Measurements from ENCODE around the gene ARHGEF3.
"Not testable (repeated sequence)": the region's sequence is repeated elsewhere in the genome, so short reads cannot be mapped to it uniquely, and the experiment has no call there.

The ARHGEF3 gene

GRCh38 chr3:56700151-56700550 is 101.6 kb downstream of the ARHGEF3 start:
- Histone ChIP-seq H3K4me3 (ENCODE audit: low read length in 2 of 2) (no peak overlapping the region), H4K8ac (ENCODE audit: low read depth, low read length) (no peak overlapping the region), H3K36me3 (replicated peaks in 1 of 2; ENCODE audit: control insufficient read depth in 2 of 2, insufficient read depth in 2 of 2, low read length in 2 of 2) (no peaks in the 10 kb centered on the region), H2BK5ac (ENCODE audit: low read length) (no peak overlapping the region), H2AFZ (ENCODE audit: low read length) (no peak overlapping the region), H4K91ac (ENCODE audit: low read depth, low read length, poor library complexity) (no peak overlapping the region), H2AK5ac (ENCODE audit: low read depth, low read length) (no peak overlapping the region), H3K9ac (ENCODE audit: low read depth, low read length, poor library complexity) (no peak overlapping the region), H3K4me2 (ENCODE audit: insufficient read depth, low read length, poor library complexity, severe bottlenecking) (no peak overlapping the region), H2BK120ac (ENCODE audit: low read depth, low read length) (no peak overlapping the region), H3K4ac (ENCODE audit: low read length) (no peak overlapping the region), H2BK15ac (ENCODE audit: low read length) (no peak overlapping the region), H2BK12ac (ENCODE audit: low read length) (no peak overlapping the region), H3K23ac (ENCODE audit: low read depth, low read length, poor library complexity) (no peak overlapping the region), H3K27me3 (ENCODE audit: control insufficient read depth in 3 of 3, insufficient read depth in 3 of 3, low read depth in 1 of 3, low read length in 3 of 3) (peaks cover 0 to 3% (median 0%) of the 10 kb centered on the region in 3 experiments), H3K27ac (replicated peaks; ENCODE audit: low read length) (no peak overlapping the region), H3K79me1 (ENCODE audit: low read depth, low read length) (no peaks in the 10 kb centered on the region), H3K9me3 (replicated peaks in 1 of 2; ENCODE audit: control insufficient read depth in 2 of 2, insufficient read depth in 1 of 2, low read depth in 1 of 2, low read length in 2 of 2) (no peaks in the 10 kb centered on the region), H3K14ac (ENCODE audit: low read length) (no peak overlapping the region), H3K4me1 (ENCODE audit: control insufficient read depth in 2 of 2, insufficient read depth in 1 of 2, low read depth in 1 of 2, low read length in 2 of 2) (no peaks in the 10 kb centered on the region), H3K18ac (ENCODE audit: low read length) (no peak overlapping the region)
- no peak for DNase-seq (ENCODE audit: low spot score)
- WGBS, 2 donors (ENCODE audit: extremely low coverage in 2 of 2, insufficient read length in 2 of 2, insufficient replicate concordance in 1 of 2) = no CpG with 5 or more reads among the region's 4 CpGs

- H3K36me3 ChIP-seq (replicated peaks in 1 of 2; ENCODE audit: control insufficient read depth in 2 of 2, insufficient read depth in 2 of 2, low read length in 2 of 2) = no peaks in the 10 kb centered on the region
- H3K9me3 ChIP-seq (replicated peaks in 1 of 2; ENCODE audit: control insufficient read depth in 2 of 2, insufficient read depth in 1 of 2, low read depth in 1 of 2, low read length in 2 of 2) = no peaks in the 10 kb centered on the region
- H2BK15ac ChIP-seq (ENCODE audit: low read length) = no peak overlapping the region
- no peak overlapping the region for H3K4me2 ChIP-seq (ENCODE audit: insufficient read depth, low read length, poor library complexity, severe bottlenecking)
- H2BK5ac ChIP-seq (ENCODE audit: low read length) = no peak overlapping the region
- no peak for DNase-seq (ENCODE audit: low spot score)
- no peak overlapping the region for H4K91ac ChIP-seq (ENCODE audit: low read depth, low read length, poor library complexity)
- no peak overlapping the region for H3K4ac ChIP-seq (ENCODE audit: low read length)
- H4K8ac ChIP-seq (ENCODE audit: low read depth, low read length) = no peak overlapping the region
- no CpG with 5 or more reads among the region's 4 CpGs for WGBS, 2 donors (ENCODE audit: extremely low coverage in 2 of 2, insufficient read length in 2 of 2, insufficient replicate concordance in 1 of 2)
- H3K4me1 ChIP-seq (ENCODE audit: control insufficient read depth in 2 of 2, insufficient read depth in 1 of 2, low read depth in 1 of 2, low read length in 2 of 2) = no peaks in the 10 kb centered on the region
- no peak overlapping the region for H3K23ac ChIP-seq (ENCODE audit: low read depth, low read length, poor library complexity)
- H3K4me3 ChIP-seq (ENCODE audit: low read length in 2 of 2) = no peak overlapping the region
- no peaks in the 10 kb centered on the region for H3K79me1 ChIP-seq (ENCODE audit: low read depth, low read length)
- no peak overlapping the region for H2BK120ac ChIP-seq (ENCODE audit: low read depth, low read length)
- peaks cover 0 to 3% (median 0%) of the 10 kb centered on the region in 3 experiments for H3K27me3 ChIP-seq (ENCODE audit: control insufficient read depth in 3 of 3, insufficient read depth in 3 of 3, low read depth in 1 of 3, low read length in 3 of 3)
- no peak overlapping the region for H3K18ac ChIP-seq (ENCODE audit: low read length)
- no peak overlapping the region for H3K14ac ChIP-seq (ENCODE audit: low read length)
- no peak overlapping the region for H2AK5ac ChIP-seq (ENCODE audit: low read depth, low read length)
- no peak overlapping the region for H2BK12ac ChIP-seq (ENCODE audit: low read length)
- H3K27ac ChIP-seq (replicated peaks; ENCODE audit: low read length) = no peak overlapping the region
- no peak overlapping the region for H2AFZ ChIP-seq (ENCODE audit: low read length)
- H3K9ac ChIP-seq (ENCODE audit: low read depth, low read length, poor library complexity) = no peak overlapping the region
These were observed 106.7 kb downstream of the ARHGEF3 start for GRCh38 chr3:56694867-56695683.

GRCh38 chr3:56693750-56694149 is 108.0 kb downstream of the ARHGEF3 start:
- H3K36me3 ChIP-seq (replicated peaks in 1 of 2; ENCODE audit: control insufficient read depth in 2 of 2, insufficient read depth in 2 of 2, low read length in 2 of 2) = no peaks in the 10 kb centered on the region
- H3K79me1 ChIP-seq (ENCODE audit: low read depth, low read length) = no peaks in the 10 kb centered on the region
- no peak overlapping the region for H3K4me2 ChIP-seq (ENCODE audit: insufficient read depth, low read length, poor library complexity, severe bottlenecking)
- H2AK5ac ChIP-seq (ENCODE audit: low read depth, low read length) = no peak overlapping the region
- no peak overlapping the region for H2AFZ ChIP-seq (ENCODE audit: low read length)
- DNase-seq (ENCODE audit: low spot score) = no peak
- no peak overlapping the region for H2BK5ac ChIP-seq (ENCODE audit: low read length)
- no peak overlapping the region for H3K4me3 ChIP-seq (ENCODE audit: low read length in 2 of 2)
- H3K14ac ChIP-seq (ENCODE audit: low read length) = no peak overlapping the region
- H3K27me3 ChIP-seq (ENCODE audit: control insufficient read depth in 3 of 3, insufficient read depth in 3 of 3, low read depth in 1 of 3, low read length in 3 of 3) = peaks cover 0 to 3% (median 0%) of the 10 kb centered on the region in 3 experiments
- H3K23ac ChIP-seq (ENCODE audit: low read depth, low read length, poor library complexity) = no peak overlapping the region
- no peak overlapping the region for H3K9ac ChIP-seq (ENCODE audit: low read depth, low read length, poor library complexity)
- H3K4me1 ChIP-seq (ENCODE audit: control insufficient read depth in 2 of 2, insufficient read depth in 1 of 2, low read depth in 1 of 2, low read length in 2 of 2) = no peaks in the 10 kb centered on the region
- H2BK15ac ChIP-seq (ENCODE audit: low read length) = no peak overlapping the region
- H3K4ac ChIP-seq (ENCODE audit: low read length) = no peak overlapping the region
- H4K91ac ChIP-seq (ENCODE audit: low read depth, low read length, poor library complexity) = no peak overlapping the region
- H2BK120ac ChIP-seq (ENCODE audit: low read depth, low read length) = no peak overlapping the region
- WGBS, 2 donors (ENCODE audit: extremely low coverage in 2 of 2, insufficient read length in 2 of 2, insufficient replicate concordance in 1 of 2) = no CpG with 5 or more reads among the region's 3 CpGs
- H2BK12ac ChIP-seq (ENCODE audit: low read length) = no peak overlapping the region
- no peak overlapping the region for H3K18ac ChIP-seq (ENCODE audit: low read length)
- no peak overlapping the region for H4K8ac ChIP-seq (ENCODE audit: low read depth, low read length)
- no peak overlapping the region for H3K27ac ChIP-seq (replicated peaks; ENCODE audit: low read length)
- no peaks in the 10 kb centered on the region for H3K9me3 ChIP-seq (replicated peaks in 1 of 2; ENCODE audit: control insufficient read depth in 2 of 2, insufficient read depth in 1 of 2, low read depth in 1 of 2, low read length in 2 of 2)

GRCh38 chr3:56692520-56693433 is 109.0 kb downstream of the ARHGEF3 start:
- not testable (repeated sequence) for H3K9me3 ChIP-seq (replicated peaks in 1 of 2; ENCODE audit: control insufficient read depth in 2 of 2, insufficient read depth in 1 of 2, low read depth in 1 of 2, low read length in 2 of 2); H2BK5ac ChIP-seq (ENCODE audit: low read length); H3K36me3 ChIP-seq (replicated peaks in 1 of 2; ENCODE audit: control insufficient read depth in 2 of 2, insufficient read depth in 2 of 2, low read length in 2 of 2); H3K27me3 ChIP-seq (ENCODE audit: control insufficient read depth in 3 of 3, insufficient read depth in 3 of 3, low read depth in 1 of 3, low read length in 3 of 3); H2BK15ac ChIP-seq (ENCODE audit: low read length); H4K8ac ChIP-seq (ENCODE audit: low read depth, low read length); H2BK12ac ChIP-seq (ENCODE audit: low read length); H3K14ac ChIP-seq (ENCODE audit: low read length); H2AK5ac ChIP-seq (ENCODE audit: low read depth, low read length); H3K4me2 ChIP-seq (ENCODE audit: insufficient read depth, low read length, poor library complexity, severe bottlenecking); H3K4ac ChIP-seq (ENCODE audit: low read length); H3K4me1 ChIP-seq (ENCODE audit: control insufficient read depth in 2 of 2, insufficient read depth in 1 of 2, low read depth in 1 of 2, low read length in 2 of 2); H3K4me3 ChIP-seq (ENCODE audit: low read length in 2 of 2); H2BK120ac ChIP-seq (ENCODE audit: low read depth, low read length); H3K18ac ChIP-seq (ENCODE audit: low read length); H3K79me1 ChIP-seq (ENCODE audit: low read depth, low read length); H3K23ac ChIP-seq (ENCODE audit: low read depth, low read length, poor library complexity); H2AFZ ChIP-seq (ENCODE audit: low read length); H3K9ac ChIP-seq (ENCODE audit: low read depth, low read length, poor library complexity); H4K91ac ChIP-seq (ENCODE audit: low read depth, low read length, poor library complexity); H3K27ac ChIP-seq (replicated peaks; ENCODE audit: low read length); DNase-seq (ENCODE audit: low spot score)
- WGBS, 2 donors (ENCODE audit: extremely low coverage in 2 of 2, insufficient read length in 2 of 2, insufficient replicate concordance in 1 of 2) = no CpG with 5 or more reads among the region's 15 CpGs

Measured in neuronal stem cell (in vitro differentiated cells).